Upper lobe of left lung (tissue), 6 donors: ENCODE results near the gene SURF1. TPM values are rescaled to one million over a fixed set of nuclear protein-coding genes. Genes with fewer than 3 reads are reported as not detected.

ENCODE experiments used
- ATAC-seq, 2 donors: fragments of 200-7000 bp; cut with Tn5 transposase; one replicate each; pipeline ENCODE4 v1.9.1; 2022; ENCODE audit warnings: mild to moderate bottlenecking in 2 of 2, moderate library complexity in 2 of 2; ENCODE audit not compliant: low FRiP score in 2 of 2
- DNase-seq, 2 donors: peaks; one replicate each; pipeline ENCODE4 v3.0.0-alpha.2; 2019 to 2020
- H3K27ac ChIP-seq, 4 donors: fragments of 200-600 bp; sonication (generic); one replicate each; pipeline ENCODE4 v1.5.1; 2016 to 2019
- H3K27me3 ChIP-seq, 4 donors: fragments of 200-600 bp; sonication (generic); one replicate each; pipeline ENCODE4 v1.5.1; 2017 to 2019
- H3K36me3 ChIP-seq, 4 donors: fragments of 200-600 bp; sonication (generic); one replicate each; pipeline ENCODE4 v1.5.1; 2016 to 2019
- H3K4me1 ChIP-seq, 4 donors: fragments of 200-600 bp; sonication (generic); one replicate each; pipeline ENCODE4 v1.5.1; 2018 to 2019
- H3K4me3 ChIP-seq, 4 donors: fragments of 200-600 bp; sonication (generic); one replicate each; pipeline ENCODE4 v1.5.1; 2017 to 2019; ENCODE audit warnings: mild to moderate bottlenecking in 2 of 4, moderate library complexity in 1 of 4
- H3K9me3 ChIP-seq, 4 donors: fragments of 200-600 bp; sonication (generic); one replicate each; pipeline ENCODE4 v1.5.1; 2018 to 2019
- EP300 ChIP-seq, 4 donors: sonication (generic); formaldehyde crosslinking; IDR thresholded peaks; one replicate each; pipeline ENCODE4 v1.5.1; 2017; ENCODE audit warnings: antibody characterized with exemption in 4 of 4, control low read depth in 2 of 4
- POLR2A ChIP-seq, 4 donors: fragments of 450-650 bp; IDR thresholded peaks; one replicate each; pipeline ENCODE4 v1.5.1; 2016 to 2017; ENCODE audit warnings: antibody characterized with exemption in 4 of 4, mild to moderate bottlenecking in 2 of 4
- POLR2AphosphoS5 ChIP-seq, 2 donors: sonication (generic); formaldehyde crosslinking; IDR thresholded peaks; one replicate each; pipeline ENCODE4 v1.5.1; 2017; ENCODE audit warnings: antibody characterized with exemption in 2 of 2
- WGBS, 2 donors: methylation state at CpG; one replicate each; pipeline ENCODE4 v1.1.5; 2017 to 2018; 5-methylcytosine and 5-hydroxymethylcytosine counted together
- total RNA-seq, 6 donors: library from RNA; depleted of rRNA in 4 of 6; stranded (reverse); fragments of >200 nt in 4 of 6; gene quantifications; one replicate each; pipeline versions ENCODE4 v1.1.0 to v1.2.1, GENCODE V29; 2016 to 2021
- TF ChIP-seq, protein P1 (sequence below), 6 experiments: fragments of 450-650 bp in 4 of 6; fragments of 200-600 bp in 2 of 6; sonication (generic) in 2 of 6; IDR thresholded peaks; one replicate each; pipeline ENCODE4 v1.5.1; 2016 to 2019; ENCODE audit warnings: antibody characterized with exemption in 6 of 6
- donor health status: DM: no; HTN: no; CAD: no; lungs with moderate emphysema.
- donor health status: DM: no; HTN: yes; CAD: no; lungs with severe emphysema.

SURF1 gene
- total RNA-seq, 6 donors from 2014 or later, result 25.1 to 64.8 (median 45.5) TPM

DNA sequence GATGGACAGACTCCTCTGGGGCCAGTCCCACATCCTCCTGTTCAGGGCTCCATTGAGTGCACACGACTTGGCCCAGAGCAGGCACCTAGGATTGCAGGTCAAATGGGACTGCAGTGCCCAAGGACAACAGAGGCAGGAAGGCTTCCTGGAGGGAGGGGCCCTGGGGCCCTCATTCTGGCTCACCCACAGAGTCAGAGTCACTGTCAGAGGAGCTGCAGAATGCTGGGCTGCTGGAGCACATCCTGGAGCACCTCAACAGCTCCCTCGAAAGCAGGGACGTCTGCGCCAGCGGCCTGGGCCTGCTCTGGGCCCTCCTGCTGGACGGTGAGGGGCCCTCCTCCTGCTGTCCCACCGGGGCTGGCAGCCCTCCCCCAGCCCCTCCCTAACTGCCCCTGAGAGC lies 46.4 kb upstream of the SURF1 start:
- ATAC-seq, result no peak
- H3K27me3 ChIP-seq, result no peaks in the 10 kb centered on the region
- H3K4me3 ChIP-seq, result no peak overlapping the region
- H3K4me1 ChIP-seq, result no peaks in the 10 kb centered on the region
- H3K27ac ChIP-seq, result no peak overlapping the region
- no peak for TF ChIP-seq EP300 (IDR thresholded peaks at IDR 0.05)
- TF ChIP-seq, protein P1, sequence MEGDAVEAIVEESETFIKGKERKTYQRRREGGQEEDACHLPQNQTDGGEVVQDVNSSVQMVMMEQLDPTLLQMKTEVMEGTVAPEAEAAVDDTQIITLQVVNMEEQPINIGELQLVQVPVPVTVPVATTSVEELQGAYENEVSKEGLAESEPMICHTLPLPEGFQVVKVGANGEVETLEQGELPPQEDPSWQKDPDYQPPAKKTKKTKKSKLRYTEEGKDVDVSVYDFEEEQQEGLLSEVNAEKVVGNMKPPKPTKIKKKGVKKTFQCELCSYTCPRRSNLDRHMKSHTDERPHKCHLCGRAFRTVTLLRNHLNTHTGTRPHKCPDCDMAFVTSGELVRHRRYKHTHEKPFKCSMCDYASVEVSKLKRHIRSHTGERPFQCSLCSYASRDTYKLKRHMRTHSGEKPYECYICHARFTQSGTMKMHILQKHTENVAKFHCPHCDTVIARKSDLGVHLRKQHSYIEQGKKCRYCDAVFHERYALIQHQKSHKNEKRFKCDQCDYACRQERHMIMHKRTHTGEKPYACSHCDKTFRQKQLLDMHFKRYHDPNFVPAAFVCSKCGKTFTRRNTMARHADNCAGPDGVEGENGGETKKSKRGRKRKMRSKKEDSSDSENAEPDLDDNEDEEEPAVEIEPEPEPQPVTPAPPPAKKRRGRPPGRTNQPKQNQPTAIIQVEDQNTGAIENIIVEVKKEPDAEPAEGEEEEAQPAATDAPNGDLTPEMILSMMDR (IDR thresholded peaks at IDR 0.05), result no peak
- no peak for TF ChIP-seq POLR2AphosphoS5 (IDR thresholded peaks at IDR 0.05)
- no peak for TF ChIP-seq POLR2A (IDR thresholded peaks at IDR 0.05)
- H3K36me3 ChIP-seq, result peaks cover 6 to 34% (median 26%) of the 10 kb centered on the region in 4 donors
- WGBS, 2 donors, result 75% methylated on average over 5 of the region's 7 CpGs; no CpG with 5 or more reads in 1 of the 2 donors
- no peak for DNase-seq
- no peaks in the 10 kb centered on the region for H3K9me3 ChIP-seq

DNA sequence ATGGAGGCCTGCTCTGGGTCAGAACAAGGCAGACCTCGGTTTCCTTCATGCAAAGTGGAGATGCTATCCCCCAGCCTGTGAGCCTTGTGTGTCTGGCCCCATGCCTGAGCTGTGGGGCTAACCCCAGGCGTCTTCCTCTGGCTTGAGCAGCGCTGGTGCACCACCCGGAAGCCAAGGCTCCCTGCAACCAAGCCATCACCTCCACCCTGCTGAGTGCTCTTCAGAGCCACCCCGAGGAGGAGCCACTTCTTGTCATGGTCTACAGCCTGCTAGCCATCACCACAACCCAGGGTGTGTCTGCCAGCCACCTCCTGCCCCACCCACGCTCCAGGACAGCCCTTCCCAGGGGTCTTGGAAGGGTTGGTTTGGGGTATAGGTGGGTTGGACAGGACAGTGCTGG lies 45.3 kb upstream of the SURF1 start:
- DNase-seq (no peak), ATAC-seq (no peak)
- Histone ChIP-seq H3K27ac (no peak overlapping the region), H3K4me1 (no peaks in the 10 kb centered on the region), H3K4me3 (no peak overlapping the region), H3K36me3 (peaks cover 5 to 26% (median 18%) of the 10 kb centered on the region in 4 donors), H3K9me3 (no peaks in the 10 kb centered on the region), H3K27me3 (no peaks in the 10 kb centered on the region)
- 85 to 90% methylated on average over 4 to 6 of the region's 6 CpGs for WGBS, 2 donors
- TF ChIP-seq POLR2A (IDR thresholded peaks at IDR 0.05), result no peak
- TF ChIP-seq EP300 (IDR thresholded peaks at IDR 0.05), result no peak
- no peak for TF ChIP-seq POLR2AphosphoS5 (IDR thresholded peaks at IDR 0.05)

DNA sequence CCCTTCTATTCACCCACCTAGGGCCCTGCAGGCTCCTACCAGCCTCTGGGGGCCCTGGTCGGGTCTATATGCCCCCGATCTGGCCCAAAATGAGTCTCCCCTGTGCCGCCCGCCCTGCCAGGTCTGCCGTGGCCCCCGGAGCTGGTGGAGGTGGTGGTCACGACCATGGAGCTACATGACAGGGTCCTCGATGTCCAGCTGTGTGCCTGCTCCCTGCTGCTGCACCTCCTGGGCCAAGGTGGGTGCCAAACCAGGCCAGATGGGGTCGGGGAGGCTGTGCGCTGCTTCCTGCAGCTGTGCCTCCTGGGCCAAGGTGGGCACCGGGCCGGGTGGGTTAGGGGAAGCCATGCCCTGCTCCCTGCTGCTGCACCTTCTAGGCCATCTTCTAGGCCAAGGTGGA lies 44.0 kb upstream of the SURF1 start:
- Histone ChIP-seq H3K4me1 (no peaks in the 10 kb centered on the region), H3K4me3 (no peak overlapping the region), H3K36me3 (peaks cover 0 to 13% (median 6%) of the 10 kb centered on the region in 4 donors), H3K27ac (no peak overlapping the region), H3K9me3 (no peaks in the 10 kb centered on the region), H3K27me3 (no peaks in the 10 kb centered on the region)
- no peak for ATAC-seq
- DNase-seq, result no peak
- no peak for TF ChIP-seq POLR2AphosphoS5 (IDR thresholded peaks at IDR 0.05)
- TF ChIP-seq EP300 (IDR thresholded peaks at IDR 0.05), result no peak
- TF ChIP-seq POLR2A (IDR thresholded peaks at IDR 0.05), result no peak
- TF ChIP-seq, protein P1 (IDR thresholded peaks at IDR 0.05), result no peak
- 100% methylated on average over 7 of the region's 12 CpGs; no CpG with 5 or more reads in 1 of the 2 donors for WGBS, 2 donors

DNA sequence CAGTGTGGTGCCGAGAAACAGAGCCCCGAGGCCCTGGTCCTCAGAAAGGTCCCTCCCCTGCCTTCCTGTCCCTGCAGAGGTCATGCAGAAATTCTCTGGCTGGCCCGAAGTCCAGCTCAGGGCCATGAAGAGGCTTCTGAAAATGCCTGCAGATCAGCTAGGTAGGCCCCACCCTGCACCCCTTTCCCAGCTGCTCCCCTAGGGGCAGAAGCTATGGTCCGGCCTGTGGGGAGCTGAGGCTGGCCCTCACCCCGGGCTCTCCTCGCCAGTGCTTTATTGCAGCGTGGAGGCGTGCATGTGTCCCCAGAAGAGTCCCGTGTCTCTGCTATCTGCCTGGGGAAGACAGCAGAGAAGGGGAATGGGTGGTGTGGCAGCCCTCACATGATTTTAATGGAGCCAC lies 41.6 kb upstream of the SURF1 start:
- H3K27ac ChIP-seq, result no peak overlapping the region
- H3K27me3 ChIP-seq, result no peaks in the 10 kb centered on the region
- DNase-seq, result no peak
- no peaks in the 10 kb centered on the region for H3K9me3 ChIP-seq
- H3K4me3 ChIP-seq, result no peak overlapping the region
- WGBS, 2 donors, result 78% methylated on average over 7 to 9 of the region's 9 CpGs
- peaks cover 0 to 3% (median 0%) of the 10 kb centered on the region in 4 donors for H3K36me3 ChIP-seq
- no peak for ATAC-seq
- TF ChIP-seq POLR2A (IDR thresholded peaks at IDR 0.05) (no peak), POLR2AphosphoS5 (IDR thresholded peaks at IDR 0.05) (no peak), EP300 (IDR thresholded peaks at IDR 0.05) (no peak)
- TF ChIP-seq, protein P1 (IDR thresholded peaks at IDR 0.05), result no peak
- H3K4me1 ChIP-seq, result no peaks in the 10 kb centered on the region

DNA sequence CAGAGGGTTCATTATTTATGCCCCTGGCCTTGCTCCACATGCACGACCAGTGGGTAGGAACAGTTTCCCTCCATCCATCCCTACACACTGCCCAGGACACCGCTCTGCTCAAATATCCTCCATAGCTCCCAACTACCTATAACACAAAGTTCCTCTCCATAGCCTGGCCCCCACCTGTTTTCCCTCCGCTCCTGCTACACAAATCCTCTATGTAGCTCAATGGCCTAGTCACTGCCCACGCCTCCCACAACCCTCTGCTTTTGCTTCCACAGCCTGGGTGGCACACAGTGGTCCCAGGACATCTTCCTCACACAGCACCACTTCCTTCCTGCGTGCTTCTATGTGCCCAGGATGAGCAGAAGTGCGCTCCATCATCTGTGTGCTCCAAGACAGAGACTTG lies 41.1 kb upstream of the SURF1 start:
- peaks cover 0 to 3% (median 0%) of the 10 kb centered on the region in 4 donors for H3K36me3 ChIP-seq
- DNase-seq (no peak), ATAC-seq (no peak)
- WGBS, 2 donors, result 77 to 81% methylated on average over 6 of the region's 6 CpGs
- no peaks in the 10 kb centered on the region for H3K4me1 ChIP-seq
- no peaks in the 10 kb centered on the region for H3K27me3 ChIP-seq
- TF ChIP-seq EP300 (IDR thresholded peaks at IDR 0.05), result no peak
- no peak for TF ChIP-seq POLR2AphosphoS5 (IDR thresholded peaks at IDR 0.05)
- TF ChIP-seq, protein P1 (IDR thresholded peaks at IDR 0.05), result no peak
- no peak for TF ChIP-seq POLR2A (IDR thresholded peaks at IDR 0.05)
- H3K27ac ChIP-seq, result no peak overlapping the region
- H3K4me3 ChIP-seq, result no peak overlapping the region
- H3K9me3 ChIP-seq, result no peaks in the 10 kb centered on the region
